ENCODE measurements around the gene DYNC2LI1. TPM values are rescaled to one million over a fixed set of nuclear protein-coding genes. Genes with fewer than 3 reads are reported as not detected.

The DYNC2LI1 gene
- total RNA-seq, 2 donors from 2014 or later = 10.9 to 16.4 TPM

GRCh38 chr2:43826305-43827250 is 52.7 kb downstream of the DYNC2LI1 start:
- TF ChIP-seq, protein P1, sequence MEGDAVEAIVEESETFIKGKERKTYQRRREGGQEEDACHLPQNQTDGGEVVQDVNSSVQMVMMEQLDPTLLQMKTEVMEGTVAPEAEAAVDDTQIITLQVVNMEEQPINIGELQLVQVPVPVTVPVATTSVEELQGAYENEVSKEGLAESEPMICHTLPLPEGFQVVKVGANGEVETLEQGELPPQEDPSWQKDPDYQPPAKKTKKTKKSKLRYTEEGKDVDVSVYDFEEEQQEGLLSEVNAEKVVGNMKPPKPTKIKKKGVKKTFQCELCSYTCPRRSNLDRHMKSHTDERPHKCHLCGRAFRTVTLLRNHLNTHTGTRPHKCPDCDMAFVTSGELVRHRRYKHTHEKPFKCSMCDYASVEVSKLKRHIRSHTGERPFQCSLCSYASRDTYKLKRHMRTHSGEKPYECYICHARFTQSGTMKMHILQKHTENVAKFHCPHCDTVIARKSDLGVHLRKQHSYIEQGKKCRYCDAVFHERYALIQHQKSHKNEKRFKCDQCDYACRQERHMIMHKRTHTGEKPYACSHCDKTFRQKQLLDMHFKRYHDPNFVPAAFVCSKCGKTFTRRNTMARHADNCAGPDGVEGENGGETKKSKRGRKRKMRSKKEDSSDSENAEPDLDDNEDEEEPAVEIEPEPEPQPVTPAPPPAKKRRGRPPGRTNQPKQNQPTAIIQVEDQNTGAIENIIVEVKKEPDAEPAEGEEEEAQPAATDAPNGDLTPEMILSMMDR (IDR thresholded peaks at IDR 0.05) = no peak
- H3K4me3 ChIP-seq = no peak overlapping the region

GRCh38 chr2:43831543-43832294 is 57.9 kb downstream of the DYNC2LI1 start:
- peaks cover 0 to 4% of the 10 kb centered on the region in 2 donors for H3K27me3 ChIP-seq
- no peak for DNase-seq (ENCODE audit: low spot score)

More at GRCh38 chr2:43826305-43827250, 52.7 kb downstream of the DYNC2LI1 start:
- no peak overlapping the region for H3K27ac ChIP-seq
- H3K9me3 ChIP-seq = no peaks in the 10 kb centered on the region
- no peak for DNase-seq (ENCODE audit: low spot score)
- peaks cover 0 to 4% of the 10 kb centered on the region in 2 donors for H3K27me3 ChIP-seq
- no peaks in the 10 kb centered on the region for H3K4me1 ChIP-seq
- no peaks in the 10 kb centered on the region for H3K36me3 ChIP-seq

DNA sequence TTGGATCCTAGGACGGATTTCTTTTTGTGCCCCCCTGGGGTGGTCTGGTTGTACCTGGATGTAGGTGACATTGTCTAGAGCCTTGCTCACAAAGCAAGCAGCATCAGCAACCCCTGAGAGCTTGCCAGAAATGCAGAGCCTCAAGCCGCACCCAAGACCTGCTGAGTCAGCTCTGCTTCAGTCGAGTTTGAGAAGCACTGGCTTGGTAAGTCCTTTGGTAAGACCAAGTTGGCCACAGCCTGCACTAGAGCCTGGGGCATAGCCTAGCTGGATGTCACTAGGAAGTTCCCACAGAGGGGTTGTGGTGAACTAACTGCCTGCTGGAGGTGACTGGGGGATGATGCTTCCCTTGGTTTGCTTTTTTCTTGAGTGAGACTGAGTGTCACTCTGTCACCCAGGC is 58.6 kb downstream of the DYNC2LI1 start:
- DNase-seq (ENCODE audit: low spot score) = no peak
- TF ChIP-seq, protein P1 (IDR thresholded peaks at IDR 0.05) = no peak

More at GRCh38 chr2:43831543-43832294, 57.9 kb downstream of the DYNC2LI1 start:
- Histone ChIP-seq H3K9me3 (no peaks in the 10 kb centered on the region), H3K4me1 (no peaks in the 10 kb centered on the region), H3K27ac (no peak overlapping the region), H3K36me3 (no peaks in the 10 kb centered on the region), H3K4me3 (peak overlapping the region in 1 of 2 donors; percentile 39)
- TF ChIP-seq, protein P1 (IDR thresholded peaks at IDR 0.05) = no peak

GRCh38 chr2:43837033-43837432 is 63.2 kb downstream of the DYNC2LI1 start:
- DNase-seq (ENCODE audit: low spot score) = no peak
- Histone ChIP-seq H3K4me1 (no peaks in the 10 kb centered on the region), H3K36me3 (no peaks in the 10 kb centered on the region), H3K9me3 (no peaks in the 10 kb centered on the region), H3K4me3 (no peak overlapping the region), H3K27ac (no peak overlapping the region), H3K27me3 (no peaks in the 10 kb centered on the region)
- TF ChIP-seq, protein P1 (IDR thresholded peaks at IDR 0.05) = no peak

More for the DNA sequence above, 58.6 kb downstream of the DYNC2LI1 start:
- H3K4me3 ChIP-seq = no peak overlapping the region
- H3K4me1 ChIP-seq = no peaks in the 10 kb centered on the region
- no peak overlapping the region for H3K27ac ChIP-seq
- peaks cover 0 to 4% of the 10 kb centered on the region in 2 donors for H3K27me3 ChIP-seq
- H3K36me3 ChIP-seq = no peaks in the 10 kb centered on the region
- no peaks in the 10 kb centered on the region for H3K9me3 ChIP-seq

DNA sequence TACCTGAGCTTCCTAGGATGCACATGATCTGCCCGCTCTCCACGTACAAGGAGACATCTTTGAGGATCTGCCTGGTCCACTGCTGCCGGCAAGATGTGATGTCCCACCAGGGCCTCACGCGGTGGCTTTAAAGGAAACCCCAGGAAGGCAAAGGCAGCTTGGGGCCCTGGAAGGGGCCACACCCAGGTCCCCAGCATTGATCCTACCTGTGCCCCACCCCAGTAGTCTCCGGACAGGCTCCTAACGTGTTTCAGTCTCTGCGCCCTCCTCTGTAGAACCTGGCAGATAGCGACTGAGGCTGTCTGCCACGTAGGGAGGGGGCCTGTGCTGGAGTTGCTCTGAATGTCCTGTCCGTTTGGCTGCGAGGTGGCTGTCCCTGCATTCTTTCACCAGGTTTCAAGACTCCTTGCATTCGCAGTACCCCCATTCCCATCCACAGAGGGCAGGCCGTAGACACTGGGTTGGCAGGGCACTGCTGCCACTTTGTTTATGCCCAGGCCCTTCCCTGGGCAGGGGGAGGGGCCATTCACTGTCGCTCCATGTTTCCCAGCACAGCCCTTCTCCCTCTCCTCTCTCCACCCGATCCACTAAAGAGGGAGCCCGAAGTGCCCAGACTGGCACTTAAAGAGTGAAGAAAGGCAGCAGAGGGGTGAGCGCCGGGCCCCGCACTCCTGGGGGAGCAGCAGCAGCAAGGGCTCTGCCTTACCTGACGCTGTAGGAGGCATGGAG is 64.2 kb downstream of the DYNC2LI1 start:
- no peak overlapping the region for H3K4me3 ChIP-seq
- H3K36me3 ChIP-seq = no peaks in the 10 kb centered on the region
- DNase-seq (ENCODE audit: low spot score) = no peak
- H3K4me1 ChIP-seq = no peaks in the 10 kb centered on the region
- no peaks in the 10 kb centered on the region for H3K27me3 ChIP-seq
- H3K27ac ChIP-seq = no peak overlapping the region
- TF ChIP-seq, protein P1 (IDR thresholded peaks at IDR 0.05) = no peak
- no peaks in the 10 kb centered on the region for H3K9me3 ChIP-seq

Measured in right atrium auricular region (tissue), 2 donors.